Transverse colon (tissue), 4 donors: ENCODE data around the gene ARHGAP6.

Experiments used
- CTCF ChIP-seq, 5 experiments: fragments of 200-600 bp in 3 of 5; fragments of 450-650 bp in 2 of 5; sonication (generic) in 3 of 5; IDR thresholded peaks; 1 replicate in 2 of 5; 2 replicates in 3 of 5; pipeline ENCODE4 v1.5.1; 2016 to 2017; ENCODE audit warnings: antibody characterized with exemption in 5 of 5, inconsistent platforms in 3 of 5, mild to moderate bottlenecking in 2 of 5, moderate library complexity in 1 of 5
- EP300 ChIP-seq: sonication (generic); formaldehyde crosslinking; IDR thresholded peaks from one replicate; pipeline ENCODE4 v1.6.1; 2017; ENCODE audit warnings: antibody characterized with exemption, low read depth
- POLR2A ChIP-seq: fragments of 450-650 bp; IDR thresholded peaks from one replicate; pipeline ENCODE4 v1.6.1; 2016; ENCODE audit warnings: antibody characterized with exemption, mild to moderate bottlenecking, moderate library complexity
- POLR2AphosphoS5 ChIP-seq, 3 donors: sonication (generic); formaldehyde crosslinking; IDR thresholded peaks; one replicate each; pipeline ENCODE4 v1.6.1; 2016; ENCODE audit warnings: antibody characterized with exemption in 3 of 3

GRCh38 chrX:11364835-11365234 is 300.9 kb downstream of the ARHGAP6 start:
- TF ChIP-seq CTCF (IDR thresholded peaks at IDR 0.05), result no peak
- TF ChIP-seq POLR2AphosphoS5 (IDR thresholded peaks at IDR 0.05), result no peak
- no peak for TF ChIP-seq POLR2A
- no peak for TF ChIP-seq EP300
